Type B pancreatic cell (in vitro differentiated cells): ENCODE results near the gene PIRT. TPM values are rescaled to one million over a fixed set of nuclear protein-coding genes. Genes with fewer than 3 reads are reported as not detected.

Source experiments
- DNase-seq: peaks from one replicate; pipeline ENCODE4 v3.0.0; 2021; ENCODE audit warnings: mixed read lengths; ENCODE audit not compliant: unreplicated experiment; ENCODE audit errors: extremely low spot score
- H3K27ac Mint-ChIP-seq: 2 replicates; pipeline ENCODE4 v1.8.0; 2021; ENCODE audit warnings: mild to moderate bottlenecking, mixed read lengths
- H3K27me3 Mint-ChIP-seq: 2 replicates; pipeline ENCODE4 v1.8.0; 2021; ENCODE audit warnings: mixed read lengths
- H3K36me3 Mint-ChIP-seq: 2 replicates; pipeline ENCODE4 v1.8.0; 2021; ENCODE audit warnings: mixed read lengths
- H3K4me1 Mint-ChIP-seq: one replicate; pipeline ENCODE4 v1.8.0; 2021; ENCODE audit warnings: mixed read lengths; ENCODE audit not compliant: unreplicated experiment
- H3K4me3 Mint-ChIP-seq: 2 replicates; pipeline ENCODE4 v1.8.0; 2021; ENCODE audit warnings: mild to moderate bottlenecking, mixed read lengths
- H3K9me3 Mint-ChIP-seq: 2 replicates; pipeline ENCODE4 v1.8.0; 2021; ENCODE audit warnings: mixed read lengths
- total RNA-seq: library from RNA; stranded (reverse); gene quantifications from 2 replicates; pipeline ENCODE4 v1.2.1, GENCODE V29; 2021; ENCODE audit warnings: low replicate concordance
- TF ChIP-seq, protein P1 (sequence below): fragments of 200-600 bp; sonication (generic); conservative IDR thresholded peaks from 2 replicates; pipeline ENCODE4 v1.5.0; 2021; ENCODE audit warnings: antibody characterized with exemption, mild to moderate bottlenecking

Gene PIRT
- total RNA-seq, 1 donor from 2014 or later: 0.34 TPM

- H3K27ac Mint-ChIP-seq: no peak overlapping the region
- DNase-seq: no peak
- no peaks in the 10 kb centered on the region for H3K36me3 Mint-ChIP-seq
- H3K4me1 Mint-ChIP-seq: peaks cover 19% of the 10 kb centered on the region
- TF ChIP-seq, protein P1, sequence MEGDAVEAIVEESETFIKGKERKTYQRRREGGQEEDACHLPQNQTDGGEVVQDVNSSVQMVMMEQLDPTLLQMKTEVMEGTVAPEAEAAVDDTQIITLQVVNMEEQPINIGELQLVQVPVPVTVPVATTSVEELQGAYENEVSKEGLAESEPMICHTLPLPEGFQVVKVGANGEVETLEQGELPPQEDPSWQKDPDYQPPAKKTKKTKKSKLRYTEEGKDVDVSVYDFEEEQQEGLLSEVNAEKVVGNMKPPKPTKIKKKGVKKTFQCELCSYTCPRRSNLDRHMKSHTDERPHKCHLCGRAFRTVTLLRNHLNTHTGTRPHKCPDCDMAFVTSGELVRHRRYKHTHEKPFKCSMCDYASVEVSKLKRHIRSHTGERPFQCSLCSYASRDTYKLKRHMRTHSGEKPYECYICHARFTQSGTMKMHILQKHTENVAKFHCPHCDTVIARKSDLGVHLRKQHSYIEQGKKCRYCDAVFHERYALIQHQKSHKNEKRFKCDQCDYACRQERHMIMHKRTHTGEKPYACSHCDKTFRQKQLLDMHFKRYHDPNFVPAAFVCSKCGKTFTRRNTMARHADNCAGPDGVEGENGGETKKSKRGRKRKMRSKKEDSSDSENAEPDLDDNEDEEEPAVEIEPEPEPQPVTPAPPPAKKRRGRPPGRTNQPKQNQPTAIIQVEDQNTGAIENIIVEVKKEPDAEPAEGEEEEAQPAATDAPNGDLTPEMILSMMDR: no peak
- H3K27me3 Mint-ChIP-seq: no peaks in the 10 kb centered on the region
- no peak overlapping the region for H3K4me3 Mint-ChIP-seq
- H3K9me3 Mint-ChIP-seq: no peaks in the 10 kb centered on the region
These were observed 61.5 kb downstream of the PIRT start for GRCh38 chr17:10776381-10776780.

GRCh38 chr17:10775740-10776356, 62.0 kb downstream of the PIRT start:
- TF ChIP-seq, protein P1: no peak
- no peak overlapping the region for H3K4me3 Mint-ChIP-seq
- H3K9me3 Mint-ChIP-seq: no peaks in the 10 kb centered on the region
- no peaks in the 10 kb centered on the region for H3K27me3 Mint-ChIP-seq
- H3K36me3 Mint-ChIP-seq: no peaks in the 10 kb centered on the region
- H3K4me1 Mint-ChIP-seq: peaks cover 20% of the 10 kb centered on the region
- no peak for DNase-seq
- H3K27ac Mint-ChIP-seq: no peak overlapping the region

DNA sequence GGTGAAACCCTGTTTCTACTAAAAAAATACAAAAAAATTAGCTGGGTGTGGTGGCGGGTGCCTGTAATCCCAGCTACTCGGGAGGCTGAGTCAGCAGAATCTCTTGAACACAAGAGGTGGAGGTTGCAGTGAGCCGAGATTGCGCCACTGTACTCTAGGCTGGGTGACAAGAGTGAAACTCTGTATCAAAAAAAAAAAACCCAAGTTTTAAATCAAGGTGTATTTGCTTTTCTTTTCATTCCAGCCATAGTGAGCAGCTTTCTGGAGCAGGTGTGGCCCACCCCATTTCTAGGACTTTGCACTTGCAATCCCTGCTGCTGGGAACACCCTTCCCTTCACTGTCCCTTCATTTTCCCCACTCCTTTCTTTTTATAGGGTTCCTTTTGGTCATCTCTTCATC, 62.8 kb downstream of the PIRT start:
- TF ChIP-seq, protein P1: no peak
- Mint-ChIP-seq H3K4me1 (peaks cover 20% of the 10 kb centered on the region), H3K36me3 (no peaks in the 10 kb centered on the region), H3K9me3 (no peaks in the 10 kb centered on the region), H3K4me3 (no peak overlapping the region), H3K27ac (no peak overlapping the region), H3K27me3 (no peaks in the 10 kb centered on the region)
- no peak for DNase-seq

GRCh38 chr17:10773391-10773790, 64.5 kb downstream of the PIRT start:
- Mint-ChIP-seq H3K36me3 (no peaks in the 10 kb centered on the region), H3K27ac (no peak overlapping the region), H3K27me3 (no peaks in the 10 kb centered on the region), H3K4me1 (peaks cover 32% of the 10 kb centered on the region), H3K9me3 (no peaks in the 10 kb centered on the region), H3K4me3 (no peak overlapping the region)
- TF ChIP-seq, protein P1: no peak
- no peak for DNase-seq

Other genes starting within 250 kb of the PIRT start
- gene MYH3, start 180.8 kb downstream of the PIRT start, total RNA-seq: 2.4 and 11.2 TPM in 2 replicates
- gene SCO1, start 140.6 kb downstream of the PIRT start, total RNA-seq: 34.4 and 35.1 TPM in 2 replicates
- gene ADPRM, start 140.5 kb downstream of the PIRT start, total RNA-seq: 7.8 and 9.7 TPM in 2 replicates
- gene TMEM220, start 108.1 kb downstream of the PIRT start, total RNA-seq: 3.8 and 7.6 TPM in 2 replicates
- gene TMEM238L, start 34.0 kb downstream of the PIRT start, total RNA-seq: not detected in 2 replicates